Brain pericyte (primary cell): ENCODE results near the gene IFI6.
"Not testable (repeated sequence)": the region's sequence is repeated elsewhere in the genome, so short reads cannot be mapped to it uniquely, and the experiment has no call there.

ENCODE experiments used
- DNase-seq: peaks from one replicate; pipeline ENCODE4 v3.0.0-alpha.2; 2012; ENCODE audit warnings: low read depth, low spot score

Gene IFI6

GRCh38 chr1:27671964-27672749 is at the start of gene IFI6:
IFI6 (minus strand) TSS chr1:27672192; CDS start chr1:27669314, 2,878 bp downstream.
- peak; percentile 79 for DNase-seq

DNA sequence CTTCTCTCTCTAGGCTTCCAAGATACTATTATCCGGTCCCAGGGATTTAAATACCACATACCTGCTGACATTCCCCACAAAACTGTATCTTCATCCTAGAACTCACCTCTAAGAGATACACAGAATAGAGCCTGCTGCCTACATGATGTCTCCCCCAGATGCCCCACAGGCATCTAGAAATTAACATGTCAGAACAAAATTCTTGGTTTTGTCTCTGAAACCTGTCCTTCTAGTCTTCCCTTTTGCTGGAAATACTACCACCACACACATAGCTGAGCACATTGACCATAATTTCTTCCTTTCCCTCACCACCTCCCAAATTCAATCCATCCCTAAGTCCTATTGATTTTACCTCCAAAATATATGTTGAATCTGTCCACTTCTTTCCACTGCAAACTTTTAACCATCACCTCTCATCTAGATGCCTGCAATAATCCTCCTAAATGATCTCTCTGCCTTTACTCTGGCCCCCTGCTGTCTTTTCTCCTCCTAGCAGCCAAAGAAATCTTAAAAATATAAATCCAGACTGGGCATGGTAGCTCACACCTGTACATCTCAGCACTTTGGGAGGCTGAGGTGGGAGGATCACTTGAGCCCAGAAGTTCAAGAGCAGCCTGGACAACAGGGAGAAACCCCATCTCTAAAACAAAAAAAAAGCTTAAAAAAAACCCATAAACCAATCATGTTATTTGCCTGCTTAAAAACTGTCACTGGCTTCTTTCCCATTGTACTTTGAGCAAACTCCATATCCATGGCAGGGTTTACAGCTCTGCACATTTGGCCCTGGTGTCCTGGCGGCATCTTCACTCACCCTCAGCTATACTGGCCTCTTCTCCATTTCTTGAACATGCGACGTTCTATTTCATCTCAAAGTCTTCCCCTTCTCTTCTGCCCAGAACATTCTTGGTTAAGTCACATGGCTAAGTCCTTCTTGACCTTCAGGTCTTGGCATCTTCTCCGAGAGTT is 47.6 kb upstream of the IFI6 start:
- DNase-seq, result no peak

DNA sequence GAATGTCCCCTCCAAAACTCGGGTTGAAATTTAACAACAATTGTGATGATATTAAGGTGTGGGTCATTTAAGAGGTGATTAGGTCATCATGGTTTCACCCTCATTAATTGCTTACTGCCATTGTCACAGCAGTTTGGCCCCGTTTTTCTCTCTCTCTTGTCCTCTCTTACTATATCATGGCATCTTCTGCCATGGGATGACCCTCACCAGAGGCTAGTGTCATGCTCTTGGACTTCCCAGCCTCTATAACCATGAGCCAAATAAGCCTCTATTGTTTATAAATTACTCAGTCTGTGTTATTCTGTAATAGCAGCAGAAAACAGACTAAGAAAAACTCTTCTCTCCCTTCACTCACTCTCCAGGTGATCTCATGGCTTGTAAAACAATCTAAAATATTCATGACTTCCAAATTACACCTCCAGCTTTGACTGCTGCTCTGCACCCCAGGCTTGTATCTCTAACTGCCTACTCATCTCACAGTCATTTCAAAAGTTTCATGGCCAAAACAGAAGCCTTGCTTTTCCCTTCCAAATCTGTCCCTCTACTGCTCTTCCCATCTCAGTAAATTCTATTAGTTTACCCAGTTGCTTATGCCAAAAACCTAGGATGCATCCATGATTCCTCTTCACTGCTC is 44.4 kb upstream of the IFI6 start:
- no peak for DNase-seq

DNA sequence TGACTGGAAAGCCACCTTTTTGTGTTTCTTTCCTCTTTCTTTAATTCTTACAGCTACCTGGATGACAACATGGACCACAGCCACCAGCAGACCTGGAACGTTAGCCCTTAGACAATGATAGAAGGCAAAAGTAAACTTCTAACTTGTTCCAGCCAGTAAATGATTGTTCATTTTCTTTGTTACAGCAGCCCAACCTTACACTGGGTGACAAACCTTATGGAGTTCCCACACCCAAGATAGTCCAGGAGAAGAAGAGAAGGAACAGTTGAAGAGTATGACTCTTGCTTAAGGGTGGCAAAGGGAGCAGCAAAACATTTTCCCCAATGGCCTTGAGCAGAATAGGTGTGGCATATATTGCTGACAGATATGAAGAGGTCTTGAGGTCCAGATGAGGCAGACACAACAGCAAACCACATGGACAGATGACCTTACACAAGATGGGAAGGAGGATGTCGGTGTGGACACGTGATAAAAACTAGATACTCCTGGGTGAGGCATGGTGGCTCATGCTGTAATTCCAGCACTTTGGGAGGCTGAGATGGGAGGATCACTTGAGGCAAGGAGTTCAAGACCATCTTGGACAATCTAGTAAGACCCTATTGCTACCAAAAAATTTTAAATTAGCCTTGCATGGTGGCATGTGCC is 42.0 kb upstream of the IFI6 start:
- DNase-seq, result no peak

GRCh38 chr1:27713139-27713725 is 41.2 kb upstream of the IFI6 start:
- DNase-seq, result no peak

- no peak for DNase-seq
Observed at GRCh38 chr1:27710574-27710973, 38.6 kb upstream of the IFI6 start.

DNA sequence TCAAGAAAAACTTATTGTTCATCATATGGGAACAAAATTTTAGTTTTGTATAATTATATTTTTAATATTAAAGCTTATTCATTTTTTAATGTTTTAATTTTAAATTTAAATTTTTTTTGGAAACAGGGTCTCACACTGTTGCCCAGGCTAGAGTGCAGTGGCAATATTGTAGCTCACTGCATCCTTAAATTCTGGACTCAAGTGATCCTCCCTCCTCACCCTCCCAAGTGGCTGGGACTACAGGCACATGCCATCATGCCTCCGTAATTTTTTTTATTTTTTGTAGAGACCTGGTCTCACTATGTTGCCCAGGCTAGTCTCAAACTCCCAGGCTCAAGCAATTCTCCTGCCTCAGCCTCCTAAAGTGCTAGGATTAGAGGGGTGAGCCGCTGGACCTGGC is 33.6 kb upstream of the IFI6 start:
- no peak for DNase-seq

GRCh38 chr1:27704958-27705357 is 33.0 kb upstream of the IFI6 start:
- no peak for DNase-seq

DNA sequence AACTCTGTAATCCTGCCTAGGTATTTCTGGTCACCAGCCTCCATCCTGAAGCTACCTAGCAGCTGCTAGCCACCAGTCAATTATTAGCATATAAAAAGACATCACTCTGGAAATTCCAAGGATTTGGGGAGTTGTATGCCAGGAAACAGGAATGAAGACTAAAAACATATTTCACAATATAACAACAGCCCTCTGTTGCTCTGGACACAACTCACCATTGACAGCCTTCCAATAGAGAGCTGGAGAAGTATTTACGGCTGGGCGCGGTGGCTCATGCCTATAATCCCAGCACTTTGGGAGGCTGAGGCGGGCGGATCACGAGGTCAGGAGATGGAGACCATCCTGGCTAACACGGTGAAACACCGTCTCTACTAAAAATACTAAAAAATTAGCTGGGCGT is 24.8 kb upstream of the IFI6 start:
- not testable (repeated sequence) for DNase-seq

DNA sequence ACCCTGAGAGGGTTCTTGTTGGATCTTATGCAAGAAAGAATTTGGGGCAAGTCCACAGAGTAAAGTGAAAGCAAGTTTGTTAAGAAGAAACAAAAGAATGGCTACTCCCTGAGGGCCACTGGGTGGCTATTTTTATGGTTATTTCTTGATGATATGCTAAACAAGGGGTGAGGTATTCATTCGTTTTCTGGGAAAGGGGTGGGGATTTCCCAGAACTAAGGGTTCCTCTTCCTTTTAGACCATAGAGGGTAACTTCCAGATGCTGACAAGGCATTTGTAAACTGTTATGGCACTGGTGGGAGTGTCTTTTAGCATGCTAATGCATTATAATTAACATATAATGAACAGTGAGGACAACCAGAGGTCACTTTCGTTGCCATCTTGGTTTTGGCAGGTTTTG is 18.2 kb upstream of the IFI6 start:
- no peak for DNase-seq

DNA sequence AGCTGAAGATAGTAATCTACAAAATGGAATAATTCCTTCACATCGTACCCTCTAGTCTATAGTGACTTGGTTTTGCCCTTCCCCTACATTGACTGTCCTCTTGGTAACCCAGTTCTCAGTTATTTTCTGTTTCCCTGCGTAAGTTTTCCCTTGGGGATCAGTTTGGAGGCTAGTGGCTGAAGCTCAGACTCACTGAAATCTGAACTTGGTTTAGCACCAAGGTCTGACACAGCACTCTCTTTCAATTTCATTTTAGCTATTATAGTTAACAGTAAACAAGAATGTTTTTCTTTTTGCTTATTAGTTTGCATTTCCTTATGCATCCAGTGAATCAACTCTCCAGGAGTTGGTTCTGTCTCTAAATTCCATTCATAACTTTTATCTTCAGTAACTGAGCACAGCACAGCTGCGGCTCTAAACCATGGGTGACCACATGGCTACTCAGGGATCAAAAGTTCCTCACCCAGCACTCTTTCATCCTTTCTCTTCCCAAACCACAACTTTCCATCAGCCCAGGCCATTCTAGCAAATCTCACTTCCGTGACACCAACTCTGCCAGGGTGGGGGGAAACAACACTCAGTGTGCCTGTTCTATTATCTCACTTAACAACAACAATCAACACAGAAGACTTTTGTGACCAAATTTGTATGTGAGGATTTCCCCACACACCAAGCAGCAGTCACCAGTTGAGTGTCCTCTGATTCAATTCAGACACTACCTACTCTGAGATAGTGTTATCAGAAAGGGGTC is 17.6 kb upstream of the IFI6 start:
- no peak for DNase-seq

GRCh38 chr1:27687906-27688305 is 15.9 kb upstream of the IFI6 start:
- no peak for DNase-seq

GRCh38 chr1:27686223-27686990 is 14.4 kb upstream of the IFI6 start:
- no peak for DNase-seq

DNA sequence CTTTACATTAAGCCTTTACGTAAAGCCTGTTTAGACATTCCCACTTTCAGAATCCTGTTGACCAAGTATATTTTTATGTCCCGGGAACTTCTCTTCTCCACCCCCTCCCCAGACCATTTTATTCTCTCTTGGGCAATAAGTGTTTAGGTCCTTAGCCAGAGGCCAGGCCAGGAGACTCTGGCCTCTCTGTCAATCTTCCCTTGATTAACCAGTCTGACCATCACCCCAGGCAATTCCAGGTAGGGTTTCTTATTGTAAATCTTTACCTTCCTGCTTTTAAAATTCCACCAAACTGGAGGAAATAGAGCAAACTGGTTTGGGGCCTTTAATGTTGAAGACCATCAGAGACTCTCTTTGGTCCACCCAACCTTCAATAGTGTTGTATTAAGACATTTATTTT is 12.2 kb upstream of the IFI6 start:
- DNase-seq, result no peak

DNA sequence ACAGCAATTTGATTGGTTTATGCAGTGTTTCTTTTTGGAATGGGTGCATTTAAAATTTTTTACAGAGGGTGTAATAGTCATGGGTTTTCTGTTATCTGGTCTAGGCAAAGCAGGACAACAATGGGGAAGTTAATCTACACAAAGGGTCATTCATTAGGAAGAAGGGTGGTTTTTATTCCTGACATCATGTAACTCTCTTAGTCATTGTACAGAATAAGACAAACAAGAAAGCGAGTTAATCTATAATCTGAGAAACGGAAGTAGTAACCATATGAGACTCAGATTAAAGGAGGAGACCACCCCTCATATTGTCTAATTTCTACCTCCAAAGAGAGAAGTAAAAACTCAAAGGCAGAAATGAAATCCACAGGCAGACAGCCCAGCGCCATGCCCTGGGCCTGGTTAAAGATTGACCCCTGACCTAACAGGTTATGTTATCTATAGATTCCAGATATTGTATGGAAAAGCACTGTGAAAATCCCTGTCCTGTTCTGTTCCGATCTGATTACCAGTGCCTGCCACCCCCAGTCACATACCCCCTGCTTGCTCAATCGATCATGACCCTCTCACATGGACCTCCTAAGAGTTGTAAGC is 10.5 kb upstream of the IFI6 start:
- DNase-seq, result no peak

- not testable (repeated sequence) for DNase-seq
Observed at GRCh38 chr1:27681580-27681979, 9.6 kb upstream of the IFI6 start.

DNA sequence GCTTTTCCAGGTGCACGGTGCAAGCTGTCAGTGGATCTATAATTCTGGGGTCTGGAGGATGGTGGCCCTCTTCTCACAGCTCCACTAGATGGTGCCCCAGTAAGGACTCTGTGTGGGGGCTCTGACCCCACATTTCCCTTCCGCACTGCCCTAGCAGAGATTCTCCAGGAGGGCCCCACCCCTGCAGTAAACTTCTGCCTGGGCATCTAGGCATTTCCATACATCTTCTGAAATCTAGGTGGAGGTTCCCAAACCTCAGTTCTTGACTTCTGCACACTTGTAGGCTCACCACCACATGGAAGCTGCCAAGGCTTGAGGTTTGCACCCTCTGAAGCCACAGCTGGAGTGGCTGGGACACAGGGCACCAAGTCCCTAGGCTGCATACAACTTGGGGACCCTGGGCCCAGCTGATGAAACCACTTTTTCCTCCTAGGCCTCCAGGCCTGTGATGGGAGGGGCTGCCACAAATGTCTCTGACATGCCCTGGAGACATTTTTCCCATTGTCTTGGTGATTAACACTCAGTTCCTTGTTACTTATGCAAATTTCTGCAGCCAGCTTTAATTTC is 8.3 kb upstream of the IFI6 start:
- not testable (repeated sequence) for DNase-seq

GRCh38 chr1:27678747-27679146 is 6.8 kb upstream of the IFI6 start:
- DNase-seq, result no peak

DNA sequence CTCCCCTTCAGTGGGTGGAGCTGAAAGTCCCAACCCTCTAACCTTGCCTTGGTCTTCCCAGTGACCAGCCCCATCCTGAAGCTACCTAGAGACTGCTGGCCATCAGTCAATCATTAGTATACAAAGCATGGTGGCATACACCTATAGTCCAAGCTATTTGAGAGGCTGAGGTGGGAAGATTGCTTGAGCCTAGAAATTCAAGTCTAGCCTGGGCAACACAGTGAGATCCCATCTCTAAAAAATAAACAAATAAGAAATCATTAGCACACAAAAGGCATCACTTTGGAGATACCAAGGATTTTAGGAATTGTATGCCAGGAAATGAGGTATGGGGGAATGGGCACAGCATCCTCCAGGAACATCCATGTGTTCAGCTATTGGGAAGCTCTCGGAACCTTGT is 4.4 kb upstream of the IFI6 start:
- DNase-seq, result no peak
